GM21526 (cell line): ENCODE measurements around the gene HEXIM2.

Experiments used
- ATAC-seq: cut with Tn5 transposase; IDR thresholded peaks from one replicate; pipeline ENCODE4 v1.9.1; 2021; ENCODE audit warnings: moderate library complexity; ENCODE audit not compliant: unreplicated experiment, low FRiP score

Gene HEXIM2

DNA sequence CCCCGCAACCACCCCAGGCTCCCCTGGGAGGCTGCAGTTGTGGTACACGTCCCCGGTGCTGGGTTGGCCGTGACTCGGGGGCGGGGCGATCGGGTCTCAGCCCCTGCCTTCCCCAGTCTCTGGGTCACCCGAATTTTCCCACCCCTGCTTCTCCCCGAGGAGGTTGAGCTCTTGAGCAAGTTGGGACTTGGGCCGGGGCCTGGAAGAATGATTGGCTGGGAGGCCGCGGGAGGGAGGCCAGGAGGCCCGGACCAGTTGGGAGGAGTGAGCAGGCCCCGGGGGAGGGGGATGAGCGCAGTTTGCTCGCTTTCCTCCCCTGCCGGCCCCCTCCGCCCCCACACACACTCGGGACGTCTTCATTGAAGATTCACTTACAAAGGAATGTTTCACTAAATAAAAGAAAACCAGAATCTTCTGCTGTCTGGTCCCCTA, 17.9 kb upstream of the HEXIM2 start:
- no peak for ATAC-seq

DNA sequence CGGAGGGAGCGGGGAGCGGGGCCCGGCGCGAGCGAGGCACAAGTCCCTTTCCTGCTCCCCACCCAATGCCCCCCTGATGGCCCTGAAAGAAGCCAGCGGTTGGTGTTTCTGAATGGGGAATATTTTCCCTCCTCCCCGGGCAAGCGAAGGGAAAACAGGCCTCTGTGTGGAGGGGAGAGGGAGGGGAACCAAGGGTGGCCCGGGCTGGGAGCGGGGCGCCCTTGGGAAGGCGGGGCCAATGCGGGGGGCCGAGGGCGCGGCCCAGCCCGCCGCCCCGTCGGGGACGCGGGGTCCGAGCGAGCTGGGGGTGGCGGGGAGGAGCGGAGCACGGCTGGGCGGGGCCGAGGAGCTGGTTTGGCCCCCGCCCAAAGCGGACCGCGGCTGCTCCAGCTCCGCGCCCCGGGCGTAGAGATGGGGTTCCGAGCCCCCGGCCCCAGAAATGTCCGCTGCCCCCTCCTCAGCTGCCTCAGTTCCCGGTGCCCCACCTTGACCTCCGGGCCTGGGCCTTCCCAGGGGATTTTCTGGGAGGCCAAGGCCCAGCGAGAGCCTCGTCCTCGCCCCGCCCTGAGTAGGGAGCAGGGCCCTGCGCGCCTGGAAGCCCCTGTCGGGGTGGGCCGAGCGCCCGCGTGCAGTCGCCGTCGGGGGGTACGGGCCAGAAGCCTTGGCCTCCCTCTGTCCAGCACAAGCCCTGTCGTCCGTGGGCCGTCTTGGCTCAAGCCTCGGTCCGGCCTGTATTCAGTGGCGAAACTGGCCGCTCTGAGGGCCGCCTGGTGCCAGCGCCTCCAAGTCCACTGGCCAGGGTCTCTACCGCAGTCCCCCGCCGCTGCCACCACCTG, 17.3 kb upstream of the HEXIM2 start:
- no peak for ATAC-seq

DNA sequence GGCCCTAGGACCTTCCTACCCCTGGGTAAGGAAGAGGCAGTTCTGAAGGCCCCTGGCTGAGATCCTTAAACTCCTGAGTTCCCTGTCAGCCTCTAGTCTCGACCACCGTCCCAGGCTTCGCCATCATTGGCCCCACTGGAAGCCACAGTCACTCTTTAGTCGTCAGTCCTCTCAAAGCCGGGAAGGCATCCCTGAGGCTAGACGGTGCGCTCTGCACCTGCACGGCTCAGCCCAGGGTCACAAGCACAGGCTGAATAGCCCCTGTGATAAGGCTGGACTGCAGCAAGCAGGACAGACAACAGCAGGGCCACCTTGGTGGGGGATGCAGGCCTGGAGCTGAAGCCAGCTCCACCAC, 16.7 kb upstream of the HEXIM2 start:
- no peak for ATAC-seq

DNA sequence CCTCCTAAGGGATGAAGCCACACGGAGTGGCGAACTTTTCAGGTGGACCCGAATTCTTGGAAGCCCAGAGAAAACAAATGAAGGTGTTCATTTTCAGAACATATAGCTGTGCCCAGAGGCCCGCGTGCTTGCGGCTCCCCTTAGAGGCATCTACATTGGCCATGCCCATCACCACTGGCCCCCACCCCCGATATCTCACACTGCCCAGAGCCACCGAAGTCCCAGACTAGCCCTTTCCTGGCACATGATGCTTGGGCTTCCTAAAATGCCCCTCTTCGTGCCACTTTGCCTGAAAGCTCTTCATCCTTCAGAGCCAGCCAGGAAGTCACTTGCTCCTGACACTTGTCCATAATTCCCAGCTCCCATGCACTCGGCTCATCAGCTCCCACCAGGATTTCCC, 15.5 kb upstream of the HEXIM2 start:
- ATAC-seq, result no peak

DNA sequence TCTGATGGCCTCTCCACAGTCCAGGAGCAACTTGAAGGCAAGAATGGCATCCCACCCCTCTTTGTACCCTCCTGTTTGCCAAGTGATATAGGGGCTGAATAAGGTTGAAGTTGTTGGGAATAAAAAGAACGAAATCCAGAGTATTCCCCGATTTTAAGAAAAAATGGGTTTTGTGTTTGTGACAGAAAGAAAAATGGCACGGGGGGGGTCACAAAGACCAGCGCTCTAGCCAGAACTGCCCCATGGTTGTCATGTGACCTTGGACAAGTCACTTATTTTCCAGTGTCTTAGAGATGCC, 15.1 kb upstream of the HEXIM2 start:
- ATAC-seq, result no peak

DNA sequence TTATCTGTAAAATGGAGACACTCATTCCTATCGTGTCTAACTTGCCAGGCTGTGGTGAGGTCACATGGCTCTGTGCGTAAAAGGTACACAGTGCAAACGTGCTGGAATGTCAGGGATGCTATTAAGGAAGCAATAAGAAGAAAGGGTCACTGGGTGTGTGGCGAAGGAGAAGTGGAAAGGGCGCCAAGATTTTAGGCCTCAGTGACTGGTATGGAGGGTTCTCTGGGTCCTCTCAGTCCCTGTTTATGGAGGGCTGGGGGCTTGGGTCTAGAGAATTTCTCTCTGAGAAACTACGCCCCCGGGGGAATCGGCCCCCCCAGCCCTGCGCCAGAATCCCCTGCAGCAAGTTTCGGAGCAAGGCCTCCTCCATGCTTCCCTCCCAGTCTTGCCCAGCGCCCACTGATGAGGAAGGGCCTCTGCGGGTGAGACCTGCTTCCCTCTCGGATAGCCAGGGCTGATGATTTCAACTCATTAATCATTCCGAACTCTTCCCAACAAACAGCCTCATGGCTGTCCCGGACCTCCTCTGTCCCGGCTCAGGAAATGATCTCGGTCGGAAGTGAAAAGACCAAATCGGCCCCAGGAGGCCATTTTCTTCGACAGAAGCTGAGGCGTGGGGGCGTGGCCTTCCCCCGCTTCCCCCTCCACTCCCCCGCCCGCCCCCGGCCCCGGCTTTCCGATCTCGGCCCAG, 14.6 kb upstream of the HEXIM2 start:
- ATAC-seq, result no peak

DNA sequence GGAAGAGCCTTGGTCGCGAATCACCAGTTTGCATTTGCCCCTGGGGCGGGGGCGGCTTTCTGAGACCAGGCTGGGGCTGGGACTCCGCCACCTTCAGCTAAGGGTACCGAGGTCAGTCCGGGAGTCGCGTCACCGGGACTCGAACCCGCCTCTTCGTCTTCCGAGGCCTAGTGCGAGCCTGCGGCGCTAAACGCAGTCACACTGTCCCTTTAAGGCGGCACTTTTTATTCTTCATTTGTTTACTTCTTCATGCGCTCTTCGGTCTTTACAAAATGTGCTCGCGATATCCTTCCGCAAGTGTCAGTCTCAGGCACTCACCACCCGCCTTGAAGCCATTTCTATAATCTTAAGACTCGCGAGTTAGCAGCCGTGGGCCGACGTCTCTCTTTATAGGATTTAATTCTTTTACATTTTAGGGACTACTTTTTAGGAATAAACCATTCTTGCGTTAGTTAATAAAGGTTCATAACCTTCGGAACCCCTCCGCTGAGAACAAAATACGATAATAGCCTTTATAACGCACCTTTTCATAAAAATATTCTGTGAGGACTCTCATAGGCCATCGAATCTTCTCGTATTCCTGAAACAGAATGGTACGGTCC, 14.0 kb upstream of the HEXIM2 start:
- no peak for ATAC-seq

DNA sequence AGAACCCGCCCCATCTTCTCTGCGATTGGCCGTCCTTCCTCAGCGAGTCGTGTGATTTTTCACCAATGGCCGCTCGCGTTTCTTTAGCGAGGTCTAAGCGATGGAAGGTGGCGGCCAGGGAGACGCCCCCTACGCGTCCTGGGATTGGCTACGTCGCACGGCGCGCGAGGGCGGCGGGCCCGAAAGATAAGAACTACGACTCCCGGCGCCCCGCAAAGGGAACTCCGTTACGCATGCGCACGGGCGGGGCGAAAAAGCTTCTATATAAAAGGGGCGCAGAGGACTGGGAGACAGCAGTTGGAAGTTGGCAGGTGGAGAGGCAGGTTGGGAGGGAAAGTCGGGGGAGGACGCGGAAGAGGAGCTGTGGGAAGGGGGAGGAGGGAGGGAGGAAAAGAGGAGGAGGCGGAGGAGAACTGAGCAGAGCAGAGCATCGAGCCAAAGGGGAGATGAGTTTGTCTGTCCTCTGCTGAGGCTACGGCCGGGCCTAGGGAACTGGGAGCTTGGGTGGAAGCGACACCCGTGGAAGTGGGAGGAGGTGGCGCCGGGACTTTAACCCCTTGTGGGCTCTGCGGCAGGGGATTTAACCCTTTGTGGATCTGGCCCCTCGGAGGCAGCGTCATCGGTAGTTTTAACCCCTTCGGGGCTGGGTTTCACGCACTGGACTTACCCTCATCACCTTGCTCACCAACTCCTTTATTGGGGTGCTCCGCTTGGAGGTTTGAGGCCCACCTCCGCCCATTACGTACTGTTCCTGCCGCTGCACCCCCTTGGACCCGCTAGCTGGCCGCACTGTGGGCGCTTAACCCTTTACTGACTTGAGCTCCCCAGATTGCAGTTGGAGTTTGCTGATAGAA, 13.3 kb upstream of the HEXIM2 start, which contains the start of gene HEXIM1:
HEXIM1 (plus strand) TSS at position 293 of the 854 bp plus-strand sequence. CDS start 716 bp downstream, outside the sequence.
- ATAC-seq, result peak; percentile 58

DNA sequence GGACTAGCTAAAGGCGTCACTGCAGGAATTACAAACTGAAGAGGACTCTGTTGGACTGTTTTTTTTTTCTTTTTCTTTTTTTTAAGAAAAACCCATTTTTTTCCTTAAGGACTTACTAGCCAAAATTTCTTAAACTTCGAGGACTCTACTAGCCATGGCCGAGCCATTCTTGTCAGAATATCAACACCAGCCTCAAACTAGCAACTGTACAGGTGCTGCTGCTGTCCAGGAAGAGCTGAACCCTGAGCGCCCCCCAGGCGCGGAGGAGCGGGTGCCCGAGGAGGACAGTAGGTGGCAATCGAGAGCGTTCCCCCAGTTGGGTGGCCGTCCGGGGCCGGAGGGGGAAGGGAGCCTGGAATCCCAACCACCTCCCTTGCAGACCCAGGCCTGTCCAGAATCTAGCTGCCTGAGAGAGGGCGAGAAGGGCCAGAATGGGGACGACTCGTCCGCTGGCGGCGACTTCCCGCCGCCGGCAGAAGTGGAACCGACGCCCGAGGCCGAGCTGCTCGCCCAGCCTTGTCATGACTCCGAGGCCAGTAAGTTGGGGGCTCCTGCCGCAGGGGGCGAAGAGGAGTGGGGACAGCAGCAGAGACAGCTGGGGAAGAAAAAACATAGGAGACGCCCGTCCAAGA, 12.5 kb upstream of the HEXIM2 start:
- no peak for ATAC-seq

DNA sequence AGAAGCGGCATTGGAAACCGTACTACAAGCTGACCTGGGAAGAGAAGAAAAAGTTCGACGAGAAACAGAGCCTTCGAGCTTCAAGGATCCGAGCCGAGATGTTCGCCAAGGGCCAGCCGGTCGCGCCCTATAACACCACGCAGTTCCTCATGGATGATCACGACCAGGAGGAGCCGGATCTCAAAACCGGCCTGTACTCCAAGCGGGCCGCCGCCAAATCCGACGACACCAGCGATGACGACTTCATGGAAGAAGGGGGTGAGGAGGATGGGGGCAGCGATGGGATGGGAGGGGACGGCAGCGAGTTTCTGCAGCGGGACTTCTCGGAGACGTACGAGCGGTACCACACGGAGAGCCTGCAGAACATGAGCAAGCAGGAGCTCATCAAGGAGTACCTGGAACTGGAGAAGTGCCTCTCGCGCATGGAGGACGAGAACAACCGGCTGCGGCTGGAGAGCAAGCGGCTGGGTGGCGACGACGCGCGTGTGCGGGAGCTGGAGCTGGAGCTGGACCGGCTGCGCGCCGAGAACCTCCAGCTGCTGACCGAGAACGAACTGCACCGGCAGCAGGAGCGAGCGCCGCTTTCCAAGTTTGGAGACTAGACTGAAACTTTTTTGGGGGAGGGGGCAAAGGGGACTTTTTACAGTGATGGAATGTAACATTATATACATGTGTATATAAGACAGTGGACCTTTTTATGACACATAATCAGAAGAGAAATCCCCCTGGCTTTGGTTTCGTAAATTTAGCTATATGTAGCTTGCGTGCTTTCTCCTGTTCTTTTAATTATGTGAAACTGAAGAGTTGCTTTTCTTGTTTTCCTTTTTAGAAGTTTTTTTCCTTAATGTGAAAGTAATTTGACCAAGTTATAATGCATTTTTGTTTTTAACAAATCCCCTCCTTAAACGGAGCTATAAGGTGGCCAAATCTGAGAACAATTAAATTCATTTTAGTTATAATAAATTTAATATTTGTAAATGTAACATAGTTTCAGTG, 11.7 kb upstream of the HEXIM2 start:
- no peak for ATAC-seq

DNA sequence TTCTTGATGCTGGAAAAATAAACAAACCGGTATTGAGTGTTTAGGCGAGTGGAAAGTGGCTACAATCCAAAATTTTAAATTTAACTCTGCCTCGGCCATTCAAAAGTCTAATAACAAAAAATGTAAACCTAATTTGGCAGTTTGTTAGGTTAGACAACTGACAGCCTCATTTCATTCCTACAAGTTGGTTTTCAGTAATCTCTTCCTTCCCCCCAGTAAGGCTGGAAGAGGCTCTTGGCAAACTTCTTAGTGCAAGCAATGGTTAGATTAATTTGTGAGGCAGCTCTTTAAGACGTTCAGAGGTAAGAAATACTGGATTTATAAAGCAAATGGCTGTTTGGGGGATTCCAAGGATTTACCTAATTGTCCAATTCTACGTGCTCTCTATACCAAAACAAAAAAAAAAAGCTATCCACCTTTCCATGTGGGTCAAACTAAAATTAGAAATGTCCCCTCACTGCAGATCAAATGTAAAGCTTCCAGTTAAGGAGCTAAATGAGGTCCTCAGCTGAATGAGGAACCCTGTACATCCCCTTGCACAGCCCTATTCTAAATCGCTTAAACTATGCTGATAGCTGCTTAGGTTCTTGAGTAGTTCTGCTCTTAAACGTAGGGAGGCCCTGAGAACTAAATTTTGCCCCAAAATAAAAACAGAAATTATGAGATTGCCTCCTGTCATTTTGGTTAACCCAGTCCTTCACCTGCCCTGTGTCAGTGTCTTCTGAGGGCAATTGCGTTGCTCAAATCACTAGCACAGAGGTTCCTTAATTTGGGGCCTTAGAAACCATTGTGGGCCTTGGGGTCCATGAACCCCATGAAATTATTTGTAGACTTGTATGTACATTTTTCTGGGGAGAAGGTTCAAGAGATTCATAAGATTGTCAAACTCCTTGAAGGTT, 10.5 kb upstream of the HEXIM2 start:
- no peak for ATAC-seq

DNA sequence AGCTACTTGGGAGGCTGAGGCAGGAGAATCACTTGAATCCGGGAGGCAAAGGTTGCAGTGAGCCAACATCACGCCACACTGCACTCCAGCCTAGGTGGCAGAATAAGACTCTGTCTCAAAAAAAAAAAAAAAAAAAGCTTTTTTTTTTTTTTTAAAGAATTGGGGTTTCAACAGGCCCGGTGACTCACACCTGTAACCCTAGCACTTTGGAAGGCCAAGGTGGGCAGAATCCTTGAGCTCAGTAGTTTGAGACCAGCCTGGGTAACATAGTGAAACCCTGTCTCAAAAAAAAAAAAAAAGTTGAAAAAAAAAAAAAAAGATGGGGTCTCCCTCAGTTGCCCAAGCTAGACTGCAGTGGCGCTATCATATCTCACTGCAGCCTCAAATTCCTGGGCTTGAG, 6.6 kb upstream of the HEXIM2 start:
- no peak for ATAC-seq

DNA sequence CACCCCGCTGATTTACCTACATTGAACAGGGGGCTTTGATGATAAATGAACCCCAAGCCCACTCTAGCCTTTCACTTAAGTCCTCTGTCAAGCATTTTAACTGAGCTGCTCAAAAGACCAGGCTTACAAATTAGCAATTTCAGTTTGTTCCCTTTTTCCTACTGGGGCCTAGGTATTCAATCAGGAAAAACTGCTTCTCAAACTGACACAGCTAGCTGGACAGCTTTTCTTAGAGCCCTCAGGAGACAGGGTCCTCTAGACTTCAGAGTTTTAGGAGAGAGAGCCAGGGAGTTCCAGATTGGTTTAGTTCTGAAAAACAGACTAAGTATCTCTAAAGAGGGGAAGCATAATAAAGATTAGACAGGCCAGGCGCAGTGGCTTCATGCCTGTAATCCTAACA, 6.2 kb upstream of the HEXIM2 start:
- no peak for ATAC-seq

DNA sequence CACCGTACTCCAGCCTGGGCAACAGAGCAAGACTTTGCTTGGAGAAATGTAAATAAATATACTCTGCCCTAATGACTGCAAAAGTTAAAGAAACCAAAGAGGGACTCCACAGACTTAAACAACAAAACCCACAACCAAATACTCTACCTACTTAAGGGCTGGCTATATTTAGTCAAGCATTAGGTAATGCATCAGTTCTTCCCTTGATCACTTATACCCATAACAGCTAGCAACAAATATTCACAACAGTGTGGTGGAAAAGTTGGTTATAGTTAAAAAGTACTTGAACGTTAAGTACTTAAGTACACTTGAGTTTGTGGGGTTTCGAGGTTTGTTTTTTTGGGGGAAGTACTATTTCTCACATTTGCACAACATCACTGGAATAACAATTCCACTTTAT, 5.4 kb upstream of the HEXIM2 start:
- ATAC-seq, result no peak

DNA sequence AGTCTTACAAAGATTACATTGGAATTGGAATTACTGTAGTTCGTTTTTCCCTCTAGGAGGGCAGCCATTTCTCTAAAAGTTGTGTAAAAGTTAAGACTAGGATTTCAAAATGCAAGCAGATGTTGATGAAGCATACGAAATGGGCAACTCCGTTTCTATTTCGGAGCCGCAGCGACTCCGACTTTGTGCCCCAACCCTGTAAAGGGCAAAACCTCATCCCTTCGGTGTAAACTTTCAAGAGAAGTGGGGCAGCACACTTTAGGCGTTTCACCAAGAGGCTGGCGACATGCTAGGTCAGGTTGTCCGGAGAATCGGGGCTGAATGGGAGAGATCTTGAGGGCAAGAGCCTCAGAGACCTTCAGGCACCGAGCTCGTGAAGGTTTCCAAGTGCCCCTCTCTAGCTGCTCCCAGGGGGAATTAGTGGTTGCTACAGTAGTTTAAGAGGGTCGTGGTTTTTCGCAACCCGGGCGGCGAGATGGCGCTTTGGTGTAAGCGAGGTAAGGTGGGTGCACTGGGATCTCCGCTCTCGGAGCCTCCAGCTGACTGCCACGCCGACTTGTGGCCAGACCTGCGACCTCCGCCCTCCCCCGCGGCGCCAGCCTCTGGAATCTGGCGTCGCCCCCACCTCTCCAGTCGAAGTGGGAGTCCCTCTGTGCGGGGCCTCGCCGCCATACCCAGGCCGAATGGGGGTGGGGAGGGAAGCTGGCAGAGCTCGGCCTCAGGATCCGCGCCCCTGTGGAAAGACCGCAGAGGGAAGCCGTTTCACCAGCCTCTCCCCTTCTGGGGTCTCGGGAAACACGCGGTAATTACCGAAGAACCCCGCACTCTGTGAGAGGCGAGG, 1.0 kb upstream of the HEXIM2 start:
- peak; percentile 17 for ATAC-seq

DNA sequence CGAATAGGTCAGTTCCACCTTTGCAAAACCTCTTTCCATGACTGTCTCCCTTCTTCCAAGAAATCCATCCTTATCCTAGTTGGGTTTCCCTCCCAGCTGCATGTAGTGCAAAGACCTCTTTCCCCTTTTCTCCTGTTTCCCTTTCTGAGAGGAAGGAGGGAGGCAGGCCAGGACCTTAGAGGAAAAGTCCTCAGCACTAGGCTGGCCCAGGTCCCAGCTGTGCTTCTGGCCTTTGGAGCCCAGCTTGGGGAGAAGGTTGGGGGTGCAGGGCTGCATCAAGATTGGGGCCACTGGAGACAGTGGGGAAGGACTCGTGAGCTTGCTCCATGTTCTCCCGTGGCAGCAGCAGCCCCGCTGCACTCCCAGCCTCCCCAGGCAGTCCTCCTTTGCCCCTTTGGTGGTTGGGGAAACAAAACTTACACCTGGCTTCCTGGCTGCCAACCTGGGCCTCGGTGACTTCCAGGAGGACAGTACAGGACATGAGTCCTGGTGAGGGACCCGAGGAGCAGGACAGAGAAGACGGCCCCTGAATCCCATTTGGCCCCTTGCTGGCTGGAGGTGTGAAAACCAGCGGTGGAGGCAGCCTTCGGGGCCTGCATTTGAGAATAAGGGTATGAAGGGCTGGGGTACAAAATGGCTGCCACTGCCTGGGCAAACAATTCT, 481 bp downstream of the HEXIM2 start:
- ATAC-seq, result no peak

DNA sequence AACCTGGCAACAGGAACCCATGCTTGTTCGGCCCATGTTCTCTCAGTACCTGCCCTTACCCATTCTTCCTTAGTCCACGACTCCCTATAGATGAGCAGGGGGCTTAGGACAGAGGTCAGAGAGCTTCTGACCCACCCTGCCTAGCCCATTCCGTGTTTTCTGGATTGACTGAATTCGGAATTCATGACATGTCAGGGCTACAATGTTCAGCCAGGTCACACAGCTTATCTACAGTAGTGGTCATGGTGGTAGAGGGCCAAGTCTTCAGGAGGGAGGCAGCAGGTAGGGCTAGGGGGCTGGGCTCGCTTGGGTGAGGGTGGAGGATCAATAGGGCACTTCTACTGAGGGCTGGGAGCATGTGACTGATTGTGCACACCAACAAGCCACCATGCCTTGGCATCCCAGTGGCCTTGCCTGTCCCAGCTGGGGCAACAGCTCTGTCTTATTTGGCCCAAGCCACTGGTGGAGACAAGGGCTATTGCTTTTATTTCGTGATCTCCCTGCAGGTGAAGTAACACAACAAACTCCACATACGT, 3.1 kb downstream of the HEXIM2 start:
- ATAC-seq, result no peak
